ENCODE results near the gene IL22RA2.

DNA sequence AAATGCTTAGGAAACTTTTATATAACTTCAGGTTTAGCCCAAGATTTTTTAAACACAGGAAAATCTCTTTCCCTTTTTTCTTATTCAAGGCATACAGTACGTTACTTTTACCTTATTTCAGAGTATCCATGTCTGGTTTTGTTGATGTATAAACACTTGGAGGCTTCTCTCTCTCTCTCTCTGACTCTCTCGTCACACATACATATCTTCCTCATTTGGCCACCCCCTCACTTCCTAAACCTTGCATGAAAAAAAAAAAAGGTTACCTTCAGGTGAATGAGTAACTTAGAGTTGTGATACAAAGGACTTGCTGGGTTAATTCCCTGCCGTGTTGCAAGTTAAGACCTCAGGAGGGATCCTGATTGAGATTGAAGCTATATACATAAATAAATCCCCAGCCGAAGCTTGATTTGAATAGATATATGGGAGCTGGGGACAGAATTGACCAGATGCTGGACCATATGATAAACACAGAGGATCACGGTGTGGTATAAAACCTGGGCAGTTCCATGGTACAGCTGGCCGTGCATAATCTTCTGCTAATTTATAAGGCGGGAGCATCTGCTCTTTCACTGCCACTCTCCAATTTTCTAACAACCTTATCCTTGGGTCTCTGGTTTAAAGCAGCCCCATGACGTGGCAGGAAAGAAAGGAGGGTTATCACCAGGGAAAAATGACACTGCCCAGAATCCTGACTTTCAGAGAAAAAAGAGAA, 73.6 kb downstream of the IL22RA2 start:
- TF ChIP-seq CTCF (IDR thresholded peaks at IDR 0.05), result no peak
- no peak for TF ChIP-seq POLR2AphosphoS5 (IDR thresholded peaks at IDR 0.05; ENCODE audit: low read depth, low read length)
- no peak for TF ChIP-seq TCF7L2 (IDR thresholded peaks at IDR 0.05; ENCODE audit: low read depth, low read length)

All from Panc1 (cell line).